ENCODE results near the gene MLNR. TPM values are rescaled to one million over a fixed set of nuclear protein-coding genes. Genes with fewer than 3 reads are reported as not detected.
A peak's percentile ranks its signal among the peaks of the same experiment; 100 is the strongest.

MLNR gene
- total RNA-seq, 6 experiments from 2014 or later: not detected

DNA sequence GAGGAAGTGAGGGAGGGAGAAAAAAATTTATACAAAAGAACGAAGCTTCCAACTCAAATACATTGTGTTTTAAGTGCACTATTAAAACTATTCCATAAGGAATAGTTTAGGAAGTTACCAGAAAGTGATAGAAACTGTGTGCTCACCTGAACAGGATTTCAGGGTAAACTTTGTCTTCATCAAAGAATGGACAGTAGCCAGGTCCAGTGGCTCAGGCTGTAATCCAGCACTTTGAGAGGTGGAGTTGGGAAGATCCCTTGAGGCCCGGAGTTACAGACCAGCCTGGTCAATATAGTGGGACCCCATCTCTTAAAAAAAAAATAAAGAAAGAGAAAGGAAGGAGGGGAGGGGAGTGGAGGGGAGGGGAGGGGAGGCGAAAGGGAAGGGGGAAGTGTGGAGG, 14.6 kb downstream of the MLNR start:
- Histone ChIP-seq H3K4me3 (no peak overlapping the region), H3K27ac (no peak overlapping the region), H3K36me3 (no peaks in the 10 kb centered on the region), H3K9me3 (no peaks in the 10 kb centered on the region), H3K4me1 (peaks cover 0 to 11% (median 0%) of the 10 kb centered on the region in 4 donors), H3K27me3 (no peaks in the 10 kb centered on the region)
- 57% methylated on average over 3 of the region's 3 CpGs for WGBS (ENCODE audit: insufficient coverage, low coverage, low lambda C conversion rate, missing lambda C conversion rate)
- ATAC-seq: peak in 3 of 4 donors; percentile 35 to 84 (median 37)
- TF ChIP-seq, protein P1, sequence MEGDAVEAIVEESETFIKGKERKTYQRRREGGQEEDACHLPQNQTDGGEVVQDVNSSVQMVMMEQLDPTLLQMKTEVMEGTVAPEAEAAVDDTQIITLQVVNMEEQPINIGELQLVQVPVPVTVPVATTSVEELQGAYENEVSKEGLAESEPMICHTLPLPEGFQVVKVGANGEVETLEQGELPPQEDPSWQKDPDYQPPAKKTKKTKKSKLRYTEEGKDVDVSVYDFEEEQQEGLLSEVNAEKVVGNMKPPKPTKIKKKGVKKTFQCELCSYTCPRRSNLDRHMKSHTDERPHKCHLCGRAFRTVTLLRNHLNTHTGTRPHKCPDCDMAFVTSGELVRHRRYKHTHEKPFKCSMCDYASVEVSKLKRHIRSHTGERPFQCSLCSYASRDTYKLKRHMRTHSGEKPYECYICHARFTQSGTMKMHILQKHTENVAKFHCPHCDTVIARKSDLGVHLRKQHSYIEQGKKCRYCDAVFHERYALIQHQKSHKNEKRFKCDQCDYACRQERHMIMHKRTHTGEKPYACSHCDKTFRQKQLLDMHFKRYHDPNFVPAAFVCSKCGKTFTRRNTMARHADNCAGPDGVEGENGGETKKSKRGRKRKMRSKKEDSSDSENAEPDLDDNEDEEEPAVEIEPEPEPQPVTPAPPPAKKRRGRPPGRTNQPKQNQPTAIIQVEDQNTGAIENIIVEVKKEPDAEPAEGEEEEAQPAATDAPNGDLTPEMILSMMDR (IDR thresholded peaks at IDR 0.05): no peak
- TF ChIP-seq POLR2A (IDR thresholded peaks at IDR 0.05): no peak
- DNase-seq: no peak
- intact Hi-C loops (cut with DNase I): no loop called here

DNA sequence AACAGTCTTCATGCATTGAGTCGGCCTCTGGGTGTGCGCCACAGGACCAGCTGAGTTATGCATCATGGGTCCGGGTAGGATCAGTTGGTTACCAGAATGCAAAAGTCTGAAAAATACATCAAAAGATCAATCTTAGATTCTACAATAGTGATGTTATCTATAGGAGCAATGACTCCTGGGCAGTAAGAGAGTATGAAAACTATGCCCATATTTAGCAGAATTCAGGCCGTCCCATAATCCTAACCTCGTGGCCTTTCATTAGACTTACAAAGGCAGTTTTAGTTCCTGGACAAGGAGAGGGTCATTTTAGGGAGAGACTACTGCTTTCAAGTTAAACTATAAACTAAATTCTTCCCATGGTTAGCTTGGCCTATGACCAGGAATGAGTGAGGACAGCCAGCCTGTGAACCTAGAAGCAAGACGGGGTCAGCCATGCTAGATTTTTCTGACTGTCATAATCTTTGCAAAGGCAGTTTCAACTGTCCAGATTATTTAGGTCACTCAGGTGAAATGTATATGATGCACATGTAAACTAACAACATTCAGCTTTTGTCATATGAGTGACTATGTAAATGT, 15.8 kb downstream of the MLNR start:
- H3K36me3 ChIP-seq: no peaks in the 10 kb centered on the region
- no peak for DNase-seq
- no peaks in the 10 kb centered on the region for H3K9me3 ChIP-seq
- H3K4me3 ChIP-seq: no peak overlapping the region
- H3K27ac ChIP-seq: peak overlapping the region in 1 of 3 donors; percentile 9
- no peak for TF ChIP-seq POLR2A (IDR thresholded peaks at IDR 0.05)
- TF ChIP-seq, protein P1 (IDR thresholded peaks at IDR 0.05): no peak
- peaks cover 0 to 11% (median 0%) of the 10 kb centered on the region in 4 donors for H3K4me1 ChIP-seq
- H3K27me3 ChIP-seq: no peaks in the 10 kb centered on the region
- ATAC-seq: peak; percentile 39 to 73 (median 44)
- intact Hi-C loops (cut with DNase I): no loop called here
- WGBS (ENCODE audit: insufficient coverage, low coverage, low lambda C conversion rate, missing lambda C conversion rate): 62% methylated on average over 6 of the region's 6 CpGs

DNA sequence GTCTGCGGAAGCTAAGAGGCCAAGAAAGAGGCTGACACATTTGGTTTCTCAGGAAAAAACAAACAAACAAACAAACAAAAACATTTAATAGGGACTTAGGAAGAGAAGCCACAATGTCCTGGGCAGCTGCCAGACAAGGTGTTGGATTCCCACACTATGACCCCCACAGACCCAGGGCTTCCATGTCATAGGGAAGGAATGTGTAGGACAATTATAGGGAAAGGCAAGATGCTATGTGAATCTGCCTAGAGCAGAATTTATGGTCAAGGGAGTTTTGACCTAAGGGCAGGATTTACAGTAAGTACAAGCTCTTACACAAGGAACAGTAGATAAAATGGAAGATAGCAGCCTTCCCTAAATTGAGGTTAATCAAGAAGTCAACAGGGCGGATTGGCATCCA, 18.5 kb downstream of the MLNR start:
- 100% methylated on average over 2 of the region's 2 CpGs for WGBS (ENCODE audit: insufficient coverage, low coverage, low lambda C conversion rate, missing lambda C conversion rate)
- intact Hi-C loops (cut with DNase I): no loop called here
- ATAC-seq: no peak
- Histone ChIP-seq H3K27me3 (no peaks in the 10 kb centered on the region), H3K27ac (no peak overlapping the region), H3K36me3 (no peaks in the 10 kb centered on the region), H3K4me1 (peaks cover 0 to 11% (median 0%) of the 10 kb centered on the region in 4 donors), H3K9me3 (no peaks in the 10 kb centered on the region), H3K4me3 (no peak overlapping the region)
- no peak for TF ChIP-seq POLR2A (IDR thresholded peaks at IDR 0.05)
- TF ChIP-seq, protein P1 (IDR thresholded peaks at IDR 0.05): no peak
- no peak for DNase-seq

DNA sequence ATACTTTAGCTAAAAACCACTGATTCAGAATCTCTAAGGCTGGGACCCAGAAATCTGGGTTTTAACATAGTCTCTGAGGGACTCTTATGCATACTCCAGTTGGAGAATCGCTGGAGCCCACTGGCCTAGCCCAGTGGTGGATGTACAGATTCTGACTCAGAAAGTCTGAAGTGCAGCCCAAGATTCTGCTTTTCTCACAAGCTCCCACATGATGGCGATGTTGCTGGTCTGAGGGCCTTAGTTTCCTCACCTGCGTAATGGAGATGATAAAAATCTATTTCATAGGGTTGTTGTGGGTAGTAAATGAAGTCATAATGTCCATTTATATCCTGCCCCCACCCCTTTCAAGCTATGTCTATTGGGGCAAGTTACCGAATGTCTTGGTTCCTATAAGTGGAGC, 19.9 kb downstream of the MLNR start:
- no peak overlapping the region for H3K4me3 ChIP-seq
- peak; percentile 64 to 81 (median 71) for ATAC-seq
- intact Hi-C loops (cut with DNase I): no loop called here
- TF ChIP-seq POLR2A (IDR thresholded peaks at IDR 0.05): no peak
- TF ChIP-seq, protein P1 (IDR thresholded peaks at IDR 0.05): peak; percentile 29 to 48 (median 47)
- no peaks in the 10 kb centered on the region for H3K27me3 ChIP-seq
- H3K36me3 ChIP-seq: no peaks in the 10 kb centered on the region
- 25% methylated on average over 2 of the region's 4 CpGs for WGBS (ENCODE audit: insufficient coverage, low coverage, low lambda C conversion rate, missing lambda C conversion rate)
- no peak overlapping the region for H3K27ac ChIP-seq
- no peak for DNase-seq
- no peaks in the 10 kb centered on the region for H3K9me3 ChIP-seq
- peaks cover 0 to 11% (median 0%) of the 10 kb centered on the region in 4 donors for H3K4me1 ChIP-seq

All from right lobe of liver (tissue), 6 donors.